Lower leg skin (tissue), 3 donors: ENCODE measurements around the gene STRIT1.

ENCODE experiments used
- CTCF ChIP-seq, 3 donors: fragments of 450-650 bp; IDR thresholded peaks; one replicate each; pipeline ENCODE4 v1.5.1; 2016; ENCODE audit warnings: antibody characterized with exemption in 3 of 3, mild to moderate bottlenecking in 3 of 3, moderate library complexity in 2 of 3
- POLR2A ChIP-seq, 2 donors: fragments of 450-650 bp; IDR thresholded peaks; one replicate each; pipeline ENCODE4 v1.6.1; 2016 to 2017; ENCODE audit warnings: antibody characterized with exemption in 2 of 2, mild to moderate bottlenecking in 1 of 2, moderate library complexity in 1 of 2

- TF ChIP-seq CTCF (IDR thresholded peaks at IDR 0.05) (no peak), POLR2A (IDR thresholded peaks at IDR 0.05) (no peak)
Observed at GRCh38 chr3:155309581-155309980, 16.1 kb upstream of the STRIT1 start.
